ENCODE measurements around the gene MEOX1. TPM values are rescaled to one million over a fixed set of nuclear protein-coding genes. Genes with fewer than 3 reads are reported as not detected.
A peak's percentile ranks its signal among the peaks of the same experiment; 100 is the strongest.

Gene MEOX1
- total and polyA plus RNA-seq, 2 of the 13 experiments (the other 11 are each of a cell fraction or from before 2014, with no cell fraction given), result not detected

DNA sequence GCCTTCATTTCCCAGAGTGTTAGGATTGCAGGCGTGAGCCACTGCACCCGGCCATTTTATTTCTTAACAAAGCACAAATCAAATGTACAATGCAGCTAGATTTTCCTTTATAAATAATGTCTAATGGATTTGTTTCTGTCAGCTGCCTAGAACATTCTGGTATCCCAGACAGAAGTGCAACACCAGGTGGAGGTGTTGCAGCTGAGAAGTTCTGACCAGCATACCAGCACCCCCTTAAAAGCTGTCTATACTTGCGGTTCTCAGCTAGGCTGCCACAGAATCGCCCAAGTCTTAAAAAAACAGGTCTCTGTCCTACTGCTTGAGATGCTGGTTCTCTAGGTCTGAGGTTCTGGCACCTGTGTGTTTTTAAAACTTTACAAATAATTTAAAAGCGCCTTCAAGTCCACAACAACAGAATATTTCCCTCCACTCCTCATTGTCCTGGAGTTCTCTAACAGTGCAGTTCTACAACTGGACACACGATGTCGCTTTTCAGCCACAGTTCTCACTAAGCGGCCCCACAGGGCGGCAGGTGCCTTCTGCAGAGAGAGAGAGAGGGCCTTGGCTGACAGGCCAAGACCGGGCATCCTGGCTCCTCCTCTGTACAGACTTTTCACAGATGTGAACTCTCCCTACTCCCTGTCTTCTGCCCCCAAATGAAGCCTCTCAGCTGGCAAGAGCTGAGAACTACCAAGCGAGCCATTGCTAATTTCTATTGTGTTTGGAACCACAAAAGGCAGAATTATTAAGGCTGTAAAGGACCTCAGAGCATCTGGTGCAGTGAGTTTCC is 32.6 kb upstream of the MEOX1 start (continued):
- no peak for TF ChIP-seq ZNF589 (CRISPR knock-in tag; conservative IDR thresholded peaks at IDR 0.05)
- TF ChIP-seq, protein P1, sequence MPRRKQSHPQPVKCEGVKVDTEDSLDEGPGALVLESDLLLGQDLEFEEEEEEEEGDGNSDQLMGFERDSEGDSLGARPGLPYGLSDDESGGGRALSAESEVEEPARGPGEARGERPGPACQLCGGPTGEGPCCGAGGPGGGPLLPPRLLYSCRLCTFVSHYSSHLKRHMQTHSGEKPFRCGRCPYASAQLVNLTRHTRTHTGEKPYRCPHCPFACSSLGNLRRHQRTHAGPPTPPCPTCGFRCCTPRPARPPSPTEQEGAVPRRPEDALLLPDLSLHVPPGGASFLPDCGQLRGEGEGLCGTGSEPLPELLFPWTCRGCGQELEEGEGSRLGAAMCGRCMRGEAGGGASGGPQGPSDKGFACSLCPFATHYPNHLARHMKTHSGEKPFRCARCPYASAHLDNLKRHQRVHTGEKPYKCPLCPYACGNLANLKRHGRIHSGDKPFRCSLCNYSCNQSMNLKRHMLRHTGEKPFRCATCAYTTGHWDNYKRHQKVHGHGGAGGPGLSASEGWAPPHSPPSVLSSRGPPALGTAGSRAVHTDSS (CRISPR knock-in tag; conservative IDR thresholded peaks at IDR 0.05), result no peak
- no peak for TF ChIP-seq ZNF556 (CRISPR knock-in tag; IDR thresholded peaks at IDR 0.05; ENCODE audit: borderline replicate concordance)
- TF ChIP-seq, protein P2, sequence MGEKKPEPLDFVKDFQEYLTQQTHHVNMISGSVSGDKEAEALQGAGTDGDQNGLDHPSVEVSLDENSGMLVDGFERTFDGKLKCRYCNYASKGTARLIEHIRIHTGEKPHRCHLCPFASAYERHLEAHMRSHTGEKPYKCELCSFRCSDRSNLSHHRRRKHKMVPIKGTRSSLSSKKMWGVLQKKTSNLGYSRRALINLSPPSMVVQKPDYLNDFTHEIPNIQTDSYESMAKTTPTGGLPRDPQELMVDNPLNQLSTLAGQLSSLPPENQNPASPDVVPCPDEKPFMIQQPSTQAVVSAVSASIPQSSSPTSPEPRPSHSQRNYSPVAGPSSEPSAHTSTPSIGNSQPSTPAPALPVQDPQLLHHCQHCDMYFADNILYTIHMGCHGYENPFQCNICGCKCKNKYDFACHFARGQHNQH (CRISPR knock-in tag; IDR thresholded peaks at IDR 0.05), result peak; percentile 80; the same call in 1 of the 2 replicates
- no peak for TF ChIP-seq ARHGAP35 (CRISPR knock-in tag; IDR thresholded peaks at IDR 0.05; ENCODE audit: borderline replicate concordance)
- TF ChIP-seq ZBTB3 (CRISPR knock-in tag; IDR thresholded peaks at IDR 0.05; ENCODE audit: borderline replicate concordance, low read depth), result no peak
- TF ChIP-seq, protein P3, sequence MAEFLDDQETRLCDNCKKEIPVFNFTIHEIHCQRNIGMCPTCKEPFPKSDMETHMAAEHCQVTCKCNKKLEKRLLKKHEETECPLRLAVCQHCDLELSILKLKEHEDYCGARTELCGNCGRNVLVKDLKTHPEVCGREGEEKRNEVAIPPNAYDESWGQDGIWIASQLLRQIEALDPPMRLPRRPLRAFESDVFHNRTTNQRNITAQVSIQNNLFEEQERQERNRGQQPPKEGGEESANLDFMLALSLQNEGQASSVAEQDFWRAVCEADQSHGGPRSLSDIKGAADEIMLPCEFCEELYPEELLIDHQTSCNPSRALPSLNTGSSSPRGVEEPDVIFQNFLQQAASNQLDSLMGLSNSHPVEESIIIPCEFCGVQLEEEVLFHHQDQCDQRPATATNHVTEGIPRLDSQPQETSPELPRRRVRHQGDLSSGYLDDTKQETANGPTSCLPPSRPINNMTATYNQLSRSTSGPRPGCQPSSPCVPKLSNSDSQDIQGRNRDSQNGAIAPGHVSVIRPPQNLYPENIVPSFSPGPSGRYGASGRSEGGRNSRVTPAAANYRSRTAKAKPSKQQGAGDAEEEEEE (CRISPR knock-in tag; IDR thresholded peaks at IDR 0.05; ENCODE audit: borderline replicate concordance), result no peak
- TF ChIP-seq ZSCAN21 (CRISPR knock-in tag; IDR thresholded peaks at IDR 0.05; ENCODE audit: borderline replicate concordance), result no peak
- 0 out of 2 replicates have a peak, but pooled peaks have one; percentile 56 for TF ChIP-seq TSC22D2 (CRISPR knock-in tag; IDR thresholded peaks at IDR 0.05; ENCODE audit: borderline replicate concordance)
- no peak for TF ChIP-seq ZNF782 (CRISPR knock-in tag; IDR thresholded peaks at IDR 0.05; ENCODE audit: borderline replicate concordance)
- no peak for TF ChIP-seq TGIF2 (CRISPR knock-in tag; IDR thresholded peaks at IDR 0.05)
- TF ChIP-seq, protein P4, sequence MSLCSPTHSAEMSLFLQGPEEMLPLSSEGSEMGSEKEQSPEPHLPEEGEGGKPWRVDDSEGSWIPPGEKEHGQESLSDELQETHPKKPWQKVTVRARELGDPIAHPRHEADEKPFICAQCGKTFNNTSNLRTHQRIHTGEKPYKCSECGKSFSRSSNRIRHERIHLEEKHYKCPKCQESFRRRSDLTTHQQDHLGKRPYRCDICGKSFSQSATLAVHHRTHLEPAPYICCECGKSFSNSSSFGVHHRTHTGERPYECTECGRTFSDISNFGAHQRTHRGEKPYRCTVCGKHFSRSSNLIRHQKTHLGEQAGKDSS (CRISPR knock-in tag; IDR thresholded peaks at IDR 0.05; ENCODE audit: borderline replicate concordance, low read depth), result peak; percentile 65; the same call in 1 of the 2 replicates
- TF ChIP-seq ZC3H13 (CRISPR knock-in tag; IDR thresholded peaks at IDR 0.05), result no peak
- TF ChIP-seq ZNF891 (CRISPR knock-in tag; IDR thresholded peaks at IDR 0.05), result no peak
- no peak for TF ChIP-seq SMAD1 (CRISPR knock-in tag; IDR thresholded peaks at IDR 0.05; ENCODE audit: borderline replicate concordance, low read depth)
- TF ChIP-seq ARNTL (CRISPR knock-in tag; IDR thresholded peaks at IDR 0.05), result no peak
- no peak for TF ChIP-seq ZNF34 (CRISPR knock-in tag; IDR thresholded peaks at IDR 0.05; ENCODE audit: borderline replicate concordance)
- 0 out of 2 replicates have a peak, but pooled peaks have one; percentile 42 for TF ChIP-seq ZNF136 (CRISPR knock-in tag; IDR thresholded peaks at IDR 0.05; ENCODE audit: low read depth)
- TF ChIP-seq KAT2B (IDR thresholded peaks at IDR 0.05; ENCODE audit: borderline replicate concordance, low read depth, low read length), result no peak
- no peak for TF ChIP-seq BRD4 (CRISPR knock-in tag; IDR thresholded peaks at IDR 0.05)
